Heart right ventricle (tissue), 16 donors: Measurements from ENCODE around the gene ST7. TPM values are rescaled to one million over a fixed set of nuclear protein-coding genes. Genes with fewer than 3 reads are reported as not detected.

Source experiments
- ATAC-seq, 8 donors: fragments of 200-7000 bp; cut with Tn5 transposase; one replicate each; pipeline ENCODE4 v1.9.1; 2020; ENCODE audit warnings: mild to moderate bottlenecking in 8 of 8, moderate library complexity in 8 of 8, moderate number of reproducible peaks in 1 of 8
- DNase-seq, 2 donors: peaks; one replicate each; pipeline ENCODE4 v3.0.0-alpha.2; 2020
- H3K27ac ChIP-seq, 10 donors: fragments of 200-600 bp; sonication (generic) in 2 of 10; one replicate each; pipeline versions ENCODE4 v1.5.0 to v1.8.0; 2020 to 2022; ENCODE audit warnings: mild to moderate bottlenecking in 3 of 10
- H3K27me3 ChIP-seq, 7 donors: fragments of 200-600 bp; one replicate each; pipeline ENCODE4 v1.8.0; 2021 to 2022; ENCODE audit warnings: mild to moderate bottlenecking in 2 of 7
- H3K36me3 ChIP-seq, 9 donors: fragments of 200-600 bp; sonication (generic) in 1 of 9; one replicate each; pipeline versions ENCODE4 v1.5.0 to v1.8.0; 2020 to 2022; ENCODE audit warnings: mild to moderate bottlenecking in 2 of 9
- H3K4me1 ChIP-seq, 9 donors: fragments of 200-600 bp; sonication (generic) in 1 of 9; one replicate each; pipeline versions ENCODE4 v1.5.0 to v1.8.0; 2020 to 2022; ENCODE audit warnings: mild to moderate bottlenecking in 4 of 9
- H3K4me3 ChIP-seq, 10 donors: fragments of 200-600 bp; sonication (generic) in 2 of 10; one replicate each; pipeline versions ENCODE4 v1.5.0 to v1.8.0; 2020 to 2022; ENCODE audit warnings: mild to moderate bottlenecking in 7 of 10, moderate library complexity in 2 of 10
- H3K9me3 ChIP-seq, 11 donors: fragments of 200-600 bp in 10 of 11; sonication (generic) in 2 of 11; one replicate each; pipeline versions ENCODE4 v1.5.0 to v1.8.0; 2013 to 2022; ENCODE audit warnings: mild to moderate bottlenecking in 2 of 11, control low read depth in 1 of 11, moderate library complexity in 1 of 11
- WGBS, 2 donors: extraction: QIAGEN DNeasy Blood & Tissue Kit; methylation state at CpG; one replicate each; pipeline ENCODE4 v1.1.7; 2013; ENCODE audit warnings: inconsistent platforms in 1 of 2; 5-methylcytosine and 5-hydroxymethylcytosine counted together
- intact Hi-C, 10 donors: fragments of 100-400 bp; cut with DNase I; formaldehyde crosslinking; loops; one replicate each; pipeline versions ENCODE4 v1.11.1 to v1.14.2; 2022
- polyA plus RNA-seq, 2 donors: library from polyadenylated mRNA; stranded (reverse); fragments of 200-250 nt; gene quantifications; one replicate each; pipeline ENCODE4 v1.2.3, GENCODE V29; 2013
- total RNA-seq, 10 donors: library from RNA; stranded (reverse); fragmentation: NEBNext Ultra II Directional in 3 of 10; extraction: Animal tissue kit (Norgen Biotek cat#: 25700) in 3 of 10; gene quantifications; one replicate each; pipeline versions ENCODE4 v1.2.1 to v1.2.4, GENCODE V29; 2021 to 2023
- TF ChIP-seq, protein P1 (sequence below), 9 donors: fragments of 200-600 bp; sonication (generic) in 2 of 9; IDR thresholded peaks; one replicate each; pipeline versions ENCODE4 v1.5.0 to v1.8.0; 2021 to 2022; ENCODE audit warnings: antibody characterized with exemption in 9 of 9, mild to moderate bottlenecking in 5 of 9, moderate library complexity in 1 of 9
- donor health status: Arrhythmogenic right ventricular cardiomyopathy.
- donor health status: ischemic (EF 13 %, LVEDD 7.1; RV severe dilation, severe dysfunction).
- donor health status: healthy with polysubstance abuse.
- donor health status: DM: no; HTN: yes; CAD: no.
- donor health status: DM: no; HTN: no; CAD: no.
- donor health status: ischemic (EF 25% LVEDD 6.9; RV normal size, moderate dysfunction).
- donor health status: ischemic (EF 25% LVEDD 5.7; RV mildly dilated, moderate dysfunction).
- donor health status: healthy.
- donor health status: DM: yes; HTN: yes; CAD: no.
- donor health status: Ischemic cardiomyopathy.
- donor health status: ischemic (EF 35%, LVEDD 5.7; RV mildly dilated, moderate dysfunction).
- donor health status: nonischemic (EF 11% LVEDD 7.7; RV severe dilation, severe dysfunction).
- donor health status: DM: yes; HTN: yes; CAD: no.
- donor health status: PGD.
- donor health status: ischemic (EF 29% LVEDD 5.4; RV normal size, mild dysfunction).
- donor health status: nonischemic (EF 23%, LVEDD 6.1; RV moderate dilation, normal function).

Gene ST7
- total and polyA plus RNA-seq, 12 donors, result 20.1 to 40.2 (median 23.4) TPM

DNA sequence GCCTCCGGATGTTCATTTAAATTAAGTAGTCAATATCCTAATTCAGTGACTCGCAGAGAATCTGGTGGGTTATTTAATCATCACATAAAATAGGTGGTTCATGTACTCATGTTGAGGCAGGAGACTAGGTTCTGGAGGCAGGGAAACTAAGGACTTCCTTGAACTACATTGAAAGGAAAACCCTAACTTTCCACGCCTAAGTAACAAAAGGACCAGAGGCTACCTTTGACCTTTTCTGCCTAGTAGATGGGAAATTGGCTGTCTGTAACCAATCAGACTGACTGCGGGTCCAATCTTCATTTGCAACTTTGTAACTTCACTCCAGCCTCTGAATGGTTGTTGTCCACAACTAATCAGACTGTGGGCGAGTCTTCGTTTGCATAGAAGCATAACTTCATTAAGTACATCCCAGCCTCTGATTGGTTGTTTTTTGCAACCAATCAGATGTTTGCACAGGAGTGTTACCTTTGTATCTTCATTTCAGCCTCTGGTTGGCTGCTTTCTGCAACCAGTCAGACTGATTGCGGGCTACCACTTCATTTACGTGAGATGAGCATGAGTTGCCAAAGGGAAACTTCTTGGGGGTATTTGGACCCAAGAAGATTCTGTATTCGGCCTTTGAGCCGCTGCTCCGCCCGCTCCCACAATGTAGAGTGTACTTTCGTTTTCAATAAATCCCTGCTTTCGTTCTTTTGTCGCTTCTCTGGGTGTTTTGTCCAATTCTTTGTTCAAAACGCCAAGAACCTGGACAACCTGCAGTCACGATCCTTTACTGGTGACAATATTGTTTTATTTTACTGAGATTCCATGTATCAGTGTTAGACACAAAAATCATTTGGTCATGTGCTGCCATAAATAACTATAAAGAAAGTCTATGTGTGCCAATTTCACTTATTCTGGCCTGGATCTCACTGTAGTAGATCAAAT, 1.7 kb upstream of the ST7 start:
- TF ChIP-seq, protein P1, sequence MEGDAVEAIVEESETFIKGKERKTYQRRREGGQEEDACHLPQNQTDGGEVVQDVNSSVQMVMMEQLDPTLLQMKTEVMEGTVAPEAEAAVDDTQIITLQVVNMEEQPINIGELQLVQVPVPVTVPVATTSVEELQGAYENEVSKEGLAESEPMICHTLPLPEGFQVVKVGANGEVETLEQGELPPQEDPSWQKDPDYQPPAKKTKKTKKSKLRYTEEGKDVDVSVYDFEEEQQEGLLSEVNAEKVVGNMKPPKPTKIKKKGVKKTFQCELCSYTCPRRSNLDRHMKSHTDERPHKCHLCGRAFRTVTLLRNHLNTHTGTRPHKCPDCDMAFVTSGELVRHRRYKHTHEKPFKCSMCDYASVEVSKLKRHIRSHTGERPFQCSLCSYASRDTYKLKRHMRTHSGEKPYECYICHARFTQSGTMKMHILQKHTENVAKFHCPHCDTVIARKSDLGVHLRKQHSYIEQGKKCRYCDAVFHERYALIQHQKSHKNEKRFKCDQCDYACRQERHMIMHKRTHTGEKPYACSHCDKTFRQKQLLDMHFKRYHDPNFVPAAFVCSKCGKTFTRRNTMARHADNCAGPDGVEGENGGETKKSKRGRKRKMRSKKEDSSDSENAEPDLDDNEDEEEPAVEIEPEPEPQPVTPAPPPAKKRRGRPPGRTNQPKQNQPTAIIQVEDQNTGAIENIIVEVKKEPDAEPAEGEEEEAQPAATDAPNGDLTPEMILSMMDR (IDR thresholded peaks at IDR 0.05), result no peak
- intact Hi-C loops, result loop anchor here in 2 of 10 donors (5.0 kb wide), 2 partner anchors 66 to 89 kb away; partner anchors contain the start of gene CAPZA2 (in 1 of the 2)
- Histone ChIP-seq H3K4me1 (peaks cover 0 to 46% (median 35%) of the 10 kb centered on the region in 9 donors), H3K4me3 (no peak overlapping the region), H3K9me3 (no peaks in the 10 kb centered on the region), H3K27ac (peak overlapping the region in 8 of 10 donors; percentile 63 to 100 (median 99)), H3K27me3 (no peaks in the 10 kb centered on the region), H3K36me3 (no peaks in the 10 kb centered on the region)
- ATAC-seq (no peak), DNase-seq (no peak)
- 89 to 95% methylated on average over 17 of the region's 17 CpGs for WGBS, 2 donors

DNA sequence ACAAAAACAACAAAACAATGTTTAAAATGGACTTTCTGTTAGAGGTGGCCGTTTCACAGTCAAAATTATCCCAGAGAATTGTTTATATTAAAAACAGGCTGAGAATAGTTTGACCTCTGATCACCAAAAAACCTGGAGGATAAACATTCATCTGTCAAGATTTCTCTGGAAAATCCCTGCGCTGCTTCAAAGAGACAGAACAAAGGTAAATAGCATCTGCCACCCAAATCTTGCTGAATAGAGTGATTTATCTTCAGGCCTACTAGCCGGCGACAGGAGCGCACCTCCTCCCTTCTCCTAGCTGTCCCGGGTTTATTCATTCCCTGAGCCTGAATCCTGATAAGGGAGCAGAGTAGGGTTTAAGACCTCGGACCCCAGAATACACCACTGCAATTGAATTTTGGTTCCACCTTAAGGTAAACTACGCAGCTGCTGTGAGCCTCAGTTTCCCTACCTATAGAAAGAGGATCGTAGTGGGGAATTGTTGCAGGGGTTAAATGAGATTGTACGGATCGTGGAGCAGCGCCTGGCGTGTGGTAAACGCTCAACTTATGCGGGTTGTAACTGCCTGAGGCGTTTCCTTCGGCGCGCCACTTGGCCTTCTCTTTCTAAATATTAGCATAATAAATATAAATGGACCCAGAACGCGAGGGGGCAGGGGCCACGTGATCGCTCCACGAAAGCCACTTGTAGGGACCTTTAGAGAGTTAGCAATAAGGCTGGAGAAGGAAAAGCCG, 498 bp upstream of the ST7 start:
- intact Hi-C loops, result loop anchor here in 2 of 10 donors (5.0 kb wide), 2 partner anchors 64 to 91 kb away; partner anchors contain the start of gene CAPZA2 (in 1 of the 2)
- ATAC-seq (no peak), DNase-seq (peak; percentile 48 to 54)
- H3K27ac ChIP-seq, result peak overlapping the region; percentile 98 to 100 (median 99)
- H3K36me3 ChIP-seq, result no peaks in the 10 kb centered on the region
- H3K4me1 ChIP-seq, result peaks cover 0 to 49% (median 37%) of the 10 kb centered on the region in 9 donors
- 3 to 4% methylated on average over 25 of the region's 25 CpGs for WGBS, 2 donors
- no peaks in the 10 kb centered on the region for H3K9me3 ChIP-seq
- H3K4me3 ChIP-seq, result peak overlapping the region; percentile 26 to 95 (median 84)
- no peaks in the 10 kb centered on the region for H3K27me3 ChIP-seq
- TF ChIP-seq, protein P1 (IDR thresholded peaks at IDR 0.05), result no peak

DNA sequence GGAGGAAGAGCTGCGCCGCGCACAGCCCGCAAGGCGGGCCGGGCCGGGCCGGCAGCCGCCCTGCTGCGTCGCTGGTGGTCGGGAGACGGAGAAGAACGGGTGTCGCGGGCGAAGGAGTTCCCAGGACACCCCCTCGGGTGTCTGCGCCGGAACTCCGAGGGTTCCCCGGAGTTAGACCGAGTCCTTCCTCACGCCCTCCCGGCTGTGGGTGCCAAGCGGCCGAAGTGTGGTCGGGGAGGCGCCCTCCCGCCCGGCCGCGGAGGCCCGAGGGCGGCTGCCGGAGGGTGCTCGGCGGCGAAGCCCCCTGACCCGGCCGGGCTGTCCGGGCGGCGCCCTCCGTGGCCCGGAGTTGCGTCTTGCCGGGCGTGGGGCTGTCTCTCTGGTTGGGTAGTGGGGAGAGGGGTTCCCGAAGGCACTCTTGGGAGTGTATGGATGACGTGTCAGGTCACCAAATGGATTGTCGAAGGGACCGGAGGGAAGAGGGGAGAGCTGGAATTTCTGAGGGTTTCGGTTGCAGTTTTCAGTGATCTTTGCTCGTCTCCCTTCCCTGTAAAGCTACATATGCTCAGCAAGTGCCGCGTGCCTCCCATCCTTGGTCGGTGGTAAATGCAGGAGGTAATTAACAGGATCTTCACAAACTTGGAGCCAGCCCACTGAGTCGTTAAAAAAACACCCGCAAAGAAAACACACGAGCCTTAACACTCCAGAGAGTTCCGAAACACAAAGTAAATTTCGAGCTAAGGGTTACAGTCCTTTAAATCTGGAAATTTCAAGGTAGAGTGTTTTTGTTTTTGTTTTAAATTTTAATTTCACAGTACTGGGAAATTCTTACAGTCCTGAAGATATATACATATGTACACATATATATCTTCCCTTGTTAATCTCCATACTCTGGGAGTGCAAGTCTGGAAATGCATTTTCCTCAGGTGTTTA, 871 bp downstream of the ST7 start:
- Histone ChIP-seq H3K4me1 (peaks cover 0 to 48% (median 35%) of the 10 kb centered on the region in 9 donors), H3K27ac (peak overlapping the region; percentile 98 to 100 (median 99)), H3K9me3 (no peaks in the 10 kb centered on the region), H3K27me3 (no peaks in the 10 kb centered on the region), H3K36me3 (no peaks in the 10 kb centered on the region), H3K4me3 (peak overlapping the region; percentile 77 to 95 (median 84))
- peak; percentile 58 to 70 for DNase-seq
- WGBS, 2 donors, result 0 to 1% methylated on average over 60 to 63 of the region's 63 CpGs
- ATAC-seq, result peak; percentile 39 to 75 (median 66)
- intact Hi-C loops, result loop anchor here in 2 of 10 donors (5.0 kb wide), 2 partner anchors 63 to 92 kb away; partner anchors contain the start of gene CAPZA2 (in 1 of the 2)
- TF ChIP-seq, protein P1 (IDR thresholded peaks at IDR 0.05), result no peak
